Measurements from ENCODE around the gene GLRX3. TPM values are rescaled to one million over a fixed set of nuclear protein-coding genes. Genes with fewer than 3 reads are reported as not detected.

GLRX3 gene
- total RNA-seq, 1 donor from 2014 or later, result 192 TPM

GRCh38 chr10:130189608-130190054 is 53.4 kb downstream of the GLRX3 start:
- DNase-seq (ENCODE audit: low read depth), result no peak
- Histone ChIP-seq H3K4me3 (ENCODE audit: low read depth, low read length) (no peak overlapping the region), H3K36me3 (ENCODE audit: control insufficient read depth, insufficient read depth, low read length) (no peaks in the 10 kb centered on the region), H3K27me3 (ENCODE audit: control insufficient read depth, insufficient read depth, low read length) (no peaks in the 10 kb centered on the region)
- TF ChIP-seq, protein P1, sequence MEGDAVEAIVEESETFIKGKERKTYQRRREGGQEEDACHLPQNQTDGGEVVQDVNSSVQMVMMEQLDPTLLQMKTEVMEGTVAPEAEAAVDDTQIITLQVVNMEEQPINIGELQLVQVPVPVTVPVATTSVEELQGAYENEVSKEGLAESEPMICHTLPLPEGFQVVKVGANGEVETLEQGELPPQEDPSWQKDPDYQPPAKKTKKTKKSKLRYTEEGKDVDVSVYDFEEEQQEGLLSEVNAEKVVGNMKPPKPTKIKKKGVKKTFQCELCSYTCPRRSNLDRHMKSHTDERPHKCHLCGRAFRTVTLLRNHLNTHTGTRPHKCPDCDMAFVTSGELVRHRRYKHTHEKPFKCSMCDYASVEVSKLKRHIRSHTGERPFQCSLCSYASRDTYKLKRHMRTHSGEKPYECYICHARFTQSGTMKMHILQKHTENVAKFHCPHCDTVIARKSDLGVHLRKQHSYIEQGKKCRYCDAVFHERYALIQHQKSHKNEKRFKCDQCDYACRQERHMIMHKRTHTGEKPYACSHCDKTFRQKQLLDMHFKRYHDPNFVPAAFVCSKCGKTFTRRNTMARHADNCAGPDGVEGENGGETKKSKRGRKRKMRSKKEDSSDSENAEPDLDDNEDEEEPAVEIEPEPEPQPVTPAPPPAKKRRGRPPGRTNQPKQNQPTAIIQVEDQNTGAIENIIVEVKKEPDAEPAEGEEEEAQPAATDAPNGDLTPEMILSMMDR (IDR thresholded peaks at IDR 0.05; ENCODE audit: insufficient read depth, low read length, poor library complexity, severe bottlenecking), result no peak

GRCh38 chr10:130190055-130190736 is 54.0 kb downstream of the GLRX3 start:
- TF ChIP-seq, protein P1 (IDR thresholded peaks at IDR 0.05; ENCODE audit: insufficient read depth, low read length, poor library complexity, severe bottlenecking), result peak; percentile 61
- Histone ChIP-seq H3K27me3 (ENCODE audit: control insufficient read depth, insufficient read depth, low read length) (no peaks in the 10 kb centered on the region), H3K36me3 (ENCODE audit: control insufficient read depth, insufficient read depth, low read length) (no peaks in the 10 kb centered on the region), H3K4me3 (ENCODE audit: low read depth, low read length) (peak overlapping the region; percentile 54)
- peak; percentile 26 for DNase-seq (ENCODE audit: low read depth)

- peak overlapping the region; percentile 54 for H3K4me3 ChIP-seq (ENCODE audit: low read depth, low read length)
- no peak for DNase-seq (ENCODE audit: low read depth)
- TF ChIP-seq, protein P1 (IDR thresholded peaks at IDR 0.05; ENCODE audit: insufficient read depth, low read length, poor library complexity, severe bottlenecking), result no peak
Measured at GRCh38 chr10:130190737-130191115, 54.5 kb downstream of the GLRX3 start.

DNA sequence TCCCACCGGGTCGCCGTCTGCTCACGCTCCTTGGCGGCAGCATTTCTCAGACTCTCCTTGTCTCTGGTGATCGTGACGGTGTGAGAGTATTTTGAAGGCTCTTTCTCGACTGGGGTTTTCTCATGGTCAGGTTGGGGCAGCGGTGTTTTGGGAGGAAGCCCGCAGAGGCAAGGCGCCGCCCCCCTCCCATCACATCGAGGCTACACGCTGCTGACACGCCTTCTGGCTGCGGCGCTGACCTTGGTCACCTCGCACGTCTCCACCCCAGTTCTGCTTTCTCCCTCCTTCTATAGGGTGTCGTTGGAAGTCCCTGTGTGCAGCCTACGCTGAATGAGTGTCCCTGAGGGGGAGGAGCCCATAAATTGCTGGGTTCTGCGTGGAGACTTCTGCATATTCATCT is 55.2 kb downstream of the GLRX3 start:
- TF ChIP-seq, protein P1 (IDR thresholded peaks at IDR 0.05; ENCODE audit: insufficient read depth, low read length, poor library complexity, severe bottlenecking), result no peak
- Histone ChIP-seq H3K36me3 (ENCODE audit: control insufficient read depth, insufficient read depth, low read length) (no peaks in the 10 kb centered on the region), H3K4me3 (ENCODE audit: low read depth, low read length) (no peak overlapping the region), H3K27me3 (ENCODE audit: control insufficient read depth, insufficient read depth, low read length) (no peaks in the 10 kb centered on the region)
- DNase-seq (ENCODE audit: low read depth), result no peak

More at GRCh38 chr10:130190737-130191115, 54.5 kb downstream of the GLRX3 start:
- no peaks in the 10 kb centered on the region for H3K36me3 ChIP-seq (ENCODE audit: control insufficient read depth, insufficient read depth, low read length)
- H3K27me3 ChIP-seq (ENCODE audit: control insufficient read depth, insufficient read depth, low read length), result no peaks in the 10 kb centered on the region

DNA sequence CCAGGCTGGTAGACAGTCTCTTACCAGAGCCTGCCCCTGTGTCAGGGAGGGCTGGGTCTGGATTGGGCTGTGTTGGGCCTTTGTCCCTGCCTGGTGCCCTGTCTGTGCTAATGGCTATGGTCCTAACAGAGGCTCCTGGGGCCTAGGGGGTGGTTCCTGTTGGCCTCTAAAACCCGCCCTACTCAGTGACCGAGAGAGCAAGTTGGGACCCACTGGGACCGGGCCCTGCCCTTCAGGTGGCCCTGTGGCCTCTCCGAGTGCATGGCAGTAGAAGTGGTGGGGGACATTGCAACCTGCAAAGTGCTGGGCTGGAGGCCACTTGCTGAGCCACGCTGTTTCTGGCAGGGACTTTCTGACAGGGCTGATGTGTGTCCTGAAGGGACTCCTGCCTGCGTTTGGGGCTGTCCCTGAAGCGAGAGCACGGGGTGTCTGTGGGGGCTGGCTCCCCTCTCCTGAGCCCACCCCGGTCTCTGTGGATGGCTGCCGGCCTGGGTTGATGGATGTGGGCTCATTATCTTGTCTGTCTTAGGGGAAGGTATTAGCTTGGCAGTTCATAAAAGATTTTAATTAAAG is 56.2 kb downstream of the GLRX3 start:
- TF ChIP-seq, protein P1 (IDR thresholded peaks at IDR 0.05; ENCODE audit: insufficient read depth, low read length, poor library complexity, severe bottlenecking), result no peak
- no peak overlapping the region for H3K4me3 ChIP-seq (ENCODE audit: low read depth, low read length)
- DNase-seq (ENCODE audit: low read depth), result no peak

More for the DNA sequence above, 56.2 kb downstream of the GLRX3 start:
- Histone ChIP-seq H3K36me3 (ENCODE audit: control insufficient read depth, insufficient read depth, low read length) (no peaks in the 10 kb centered on the region), H3K27me3 (ENCODE audit: control insufficient read depth, insufficient read depth, low read length) (no peaks in the 10 kb centered on the region)
